ENCODE results near the gene MED13L. TPM values are rescaled to one million over a fixed set of nuclear protein-coding genes. Genes with fewer than 3 reads are reported as not detected.

MED13L gene
- total RNA-seq, 3 donors from 2014 or later: 248 to 387 (median 279) TPM

DNA sequence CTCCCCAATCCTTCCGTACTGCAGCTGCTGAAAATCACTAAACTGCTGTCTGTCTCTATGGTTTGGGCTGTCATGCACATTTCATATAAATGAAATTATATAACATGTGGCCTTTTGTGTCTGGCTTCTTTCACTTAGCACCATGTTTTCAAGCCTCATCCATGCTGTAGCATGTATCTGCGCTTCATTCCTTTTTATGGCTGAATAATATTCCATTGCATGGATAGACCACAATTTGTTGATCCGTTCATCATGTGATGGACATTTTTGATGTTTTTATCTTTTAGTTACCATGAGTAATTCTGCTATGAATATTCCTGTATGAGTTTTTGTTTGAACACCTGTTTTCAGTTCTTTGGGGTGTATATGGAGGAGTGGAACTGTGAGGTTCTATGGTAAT is 32.6 kb upstream of the MED13L start:
- no peak for DNase-seq (ENCODE audit: low spot score in 2 of 2)
- Histone ChIP-seq H3K27ac (no peak overlapping the region), H3K27me3 (no peaks in the 10 kb centered on the region), H3K4me1 (no peaks in the 10 kb centered on the region), H3K4me3 (no peak overlapping the region), H3K9me3 (no peaks in the 10 kb centered on the region), H3K36me3 (no peaks in the 10 kb centered on the region)
- intact Hi-C loops (cut with DNase I; ENCODE audit: low total_unique reads): no loop called here
- TF ChIP-seq POLR2AphosphoS5 (IDR thresholded peaks at IDR 0.05) (no peak), POLR2A (IDR thresholded peaks at IDR 0.05) (no peak)
- TF ChIP-seq, protein P1, sequence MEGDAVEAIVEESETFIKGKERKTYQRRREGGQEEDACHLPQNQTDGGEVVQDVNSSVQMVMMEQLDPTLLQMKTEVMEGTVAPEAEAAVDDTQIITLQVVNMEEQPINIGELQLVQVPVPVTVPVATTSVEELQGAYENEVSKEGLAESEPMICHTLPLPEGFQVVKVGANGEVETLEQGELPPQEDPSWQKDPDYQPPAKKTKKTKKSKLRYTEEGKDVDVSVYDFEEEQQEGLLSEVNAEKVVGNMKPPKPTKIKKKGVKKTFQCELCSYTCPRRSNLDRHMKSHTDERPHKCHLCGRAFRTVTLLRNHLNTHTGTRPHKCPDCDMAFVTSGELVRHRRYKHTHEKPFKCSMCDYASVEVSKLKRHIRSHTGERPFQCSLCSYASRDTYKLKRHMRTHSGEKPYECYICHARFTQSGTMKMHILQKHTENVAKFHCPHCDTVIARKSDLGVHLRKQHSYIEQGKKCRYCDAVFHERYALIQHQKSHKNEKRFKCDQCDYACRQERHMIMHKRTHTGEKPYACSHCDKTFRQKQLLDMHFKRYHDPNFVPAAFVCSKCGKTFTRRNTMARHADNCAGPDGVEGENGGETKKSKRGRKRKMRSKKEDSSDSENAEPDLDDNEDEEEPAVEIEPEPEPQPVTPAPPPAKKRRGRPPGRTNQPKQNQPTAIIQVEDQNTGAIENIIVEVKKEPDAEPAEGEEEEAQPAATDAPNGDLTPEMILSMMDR (IDR thresholded peaks at IDR 0.05): no peak

DNA sequence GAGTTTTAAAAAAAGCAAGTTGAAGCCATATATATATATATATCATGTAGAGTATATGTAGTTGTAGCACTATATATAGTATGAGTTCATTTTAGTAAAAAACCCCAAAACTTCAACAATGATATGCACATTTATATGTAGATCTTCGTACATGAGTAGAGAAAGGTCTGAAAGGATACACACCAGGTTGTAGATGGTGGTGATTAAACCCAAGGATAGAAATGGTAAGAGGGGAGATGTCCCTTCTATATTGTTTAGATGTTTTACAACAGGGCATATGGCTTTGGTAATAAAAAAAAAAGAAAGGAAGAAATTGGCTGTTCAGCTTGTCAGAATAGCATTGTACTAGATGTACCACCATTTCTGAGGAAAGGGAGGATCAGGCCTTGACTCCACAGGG is 31.9 kb upstream of the MED13L start:
- Histone ChIP-seq H3K4me3 (no peak overlapping the region), H3K4me1 (no peaks in the 10 kb centered on the region), H3K36me3 (no peaks in the 10 kb centered on the region), H3K27me3 (no peaks in the 10 kb centered on the region), H3K9me3 (no peaks in the 10 kb centered on the region), H3K27ac (no peak overlapping the region)
- intact Hi-C loops (cut with DNase I; ENCODE audit: low total_unique reads): loop anchor here (5.0 kb wide), 1 partner anchor 653 kb away; no protein-coding TSS in a partner anchor
- DNase-seq (ENCODE audit: low spot score in 2 of 2): no peak
- TF ChIP-seq POLR2AphosphoS5 (IDR thresholded peaks at IDR 0.05) (no peak), POLR2A (IDR thresholded peaks at IDR 0.05) (no peak)
- TF ChIP-seq, protein P1 (IDR thresholded peaks at IDR 0.05): no peak

DNA sequence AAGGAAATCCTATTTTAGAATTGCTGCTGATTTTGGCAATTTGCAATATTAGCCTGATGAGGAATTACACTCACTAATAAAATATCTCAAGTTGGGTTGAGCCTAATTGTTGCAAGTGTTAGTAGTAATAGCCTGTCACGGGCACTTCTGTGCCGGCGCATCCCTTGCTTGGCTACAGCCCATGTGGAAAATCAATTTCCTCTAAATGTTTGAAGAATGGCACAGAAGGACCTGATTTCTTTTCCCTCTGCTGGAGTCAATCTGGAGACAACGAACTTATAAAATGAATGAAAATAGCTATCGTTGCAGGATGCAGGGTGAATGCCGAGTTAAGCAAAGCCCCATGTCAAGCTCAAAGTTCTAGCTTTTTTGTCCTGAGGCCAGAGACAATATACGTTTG is 31.2 kb upstream of the MED13L start:
- Histone ChIP-seq H3K4me3 (no peak overlapping the region), H3K36me3 (no peaks in the 10 kb centered on the region), H3K27me3 (no peaks in the 10 kb centered on the region), H3K9me3 (no peaks in the 10 kb centered on the region), H3K27ac (no peak overlapping the region), H3K4me1 (no peaks in the 10 kb centered on the region)
- TF ChIP-seq, protein P1 (IDR thresholded peaks at IDR 0.05): no peak
- TF ChIP-seq POLR2A (IDR thresholded peaks at IDR 0.05): no peak
- no peak for TF ChIP-seq POLR2AphosphoS5 (IDR thresholded peaks at IDR 0.05)
- no peak for DNase-seq (ENCODE audit: low spot score in 2 of 2)
- intact Hi-C loops (cut with DNase I; ENCODE audit: low total_unique reads): loop anchor here (5.0 kb wide), 1 partner anchor 654 kb away; no protein-coding TSS in a partner anchor

DNA sequence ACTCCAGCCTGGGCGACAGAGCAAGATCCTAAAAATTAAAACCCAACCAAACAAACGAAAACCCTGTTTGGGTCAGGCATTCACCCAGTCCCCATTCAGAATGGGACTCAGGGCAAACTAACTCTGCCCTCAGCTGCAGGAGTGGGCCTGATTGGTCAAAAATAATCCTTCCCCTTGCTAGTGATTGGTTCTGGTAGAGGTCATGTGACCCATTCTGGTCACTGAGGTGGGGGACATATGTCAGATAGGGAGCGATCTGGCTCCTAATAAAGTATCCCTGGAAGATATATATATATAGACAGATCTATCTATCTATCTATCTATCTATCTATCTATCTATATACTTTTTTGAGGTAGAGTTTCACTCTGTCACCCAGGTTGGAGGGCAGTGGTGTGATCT is 29.5 kb upstream of the MED13L start:
- intact Hi-C loops (cut with DNase I; ENCODE audit: low total_unique reads): loop anchor here (5.0 kb wide), 1 partner anchor 655 kb away; no protein-coding TSS in a partner anchor
- DNase-seq (ENCODE audit: low spot score in 2 of 2): no peak
- Histone ChIP-seq H3K4me1 (no peaks in the 10 kb centered on the region), H3K27me3 (no peaks in the 10 kb centered on the region), H3K36me3 (no peaks in the 10 kb centered on the region), H3K9me3 (no peaks in the 10 kb centered on the region), H3K27ac (no peak overlapping the region), H3K4me3 (no peak overlapping the region)
- TF ChIP-seq POLR2A (IDR thresholded peaks at IDR 0.05) (no peak), POLR2AphosphoS5 (IDR thresholded peaks at IDR 0.05) (no peak)
- TF ChIP-seq, protein P1 (IDR thresholded peaks at IDR 0.05): no peak

DNA sequence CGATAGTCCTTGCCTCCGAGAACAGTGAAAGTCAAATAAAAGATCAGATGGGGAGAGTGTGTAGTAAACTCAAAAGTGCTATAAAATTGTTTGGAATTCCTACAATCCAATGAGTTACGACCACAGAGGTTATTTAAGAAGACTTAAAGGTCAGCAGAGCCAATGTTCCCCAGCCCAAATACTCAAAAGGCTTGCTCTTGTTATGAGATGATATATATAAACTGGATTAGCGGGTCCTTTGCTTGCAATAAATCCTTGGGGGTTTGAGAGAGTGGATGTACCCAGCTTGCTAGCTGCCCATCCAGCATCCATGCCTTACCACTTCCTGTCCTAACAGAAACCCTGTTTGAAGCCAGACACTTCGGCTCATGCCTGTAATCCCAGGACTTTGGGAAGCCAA is 29.0 kb upstream of the MED13L start:
- intact Hi-C loops (cut with DNase I; ENCODE audit: low total_unique reads): loop anchor here (5.0 kb wide), 1 partner anchor 656 kb away; no protein-coding TSS in a partner anchor
- no peaks in the 10 kb centered on the region for H3K36me3 ChIP-seq
- no peak for DNase-seq (ENCODE audit: low spot score in 2 of 2)
- no peaks in the 10 kb centered on the region for H3K4me1 ChIP-seq
- H3K4me3 ChIP-seq: no peak overlapping the region
- no peak overlapping the region for H3K27ac ChIP-seq
- TF ChIP-seq, protein P1 (IDR thresholded peaks at IDR 0.05): no peak
- no peak for TF ChIP-seq POLR2A (IDR thresholded peaks at IDR 0.05)
- H3K9me3 ChIP-seq: no peaks in the 10 kb centered on the region
- no peaks in the 10 kb centered on the region for H3K27me3 ChIP-seq

Measured in breast epithelium (tissue), 4 donors.